Measurements from ENCODE around the gene BFSP2.

- TF ChIP-seq POLR2A (IDR thresholded peaks at IDR 0.05) (no peak), EP300 (IDR thresholded peaks at IDR 0.05) (no peak)
Measured at GRCh38 chr3:133429063-133429462, 29.2 kb downstream of the BFSP2 start.
